DOHH2 (cell line): ENCODE measurements around the gene SPATA12.

ENCODE experiments used
- H3F3A ChIP-seq: fragments of 200-600 bp; sonication (generic), shearing (Covaris generic); 2 replicates; pipeline ENCODE4 v1.6.0; 2016; ENCODE audit warnings: antibody characterized with exemption, mild to moderate bottlenecking; ENCODE audit not compliant: control insufficient read depth, insufficient read depth
- H3K27ac ChIP-seq: fragments of 200-600 bp; sonication (generic); 2 replicates; pipeline ENCODE4 v1.5.1; 2014; ENCODE audit warnings: low read depth, mild to moderate bottlenecking, low read length, moderate library complexity
- H3K27me3 ChIP-seq: fragments of 200-600 bp; sonication (generic); 2 replicates; pipeline ENCODE4 v1.6.1; 2014; ENCODE audit warnings: mild to moderate bottlenecking, low read length, mixed read lengths; ENCODE audit not compliant: control insufficient read depth
- H3K36me3 ChIP-seq: fragments of 200-600 bp; sonication (generic); 2 replicates; pipeline ENCODE4 v1.6.1; 2014; ENCODE audit warnings: mild to moderate bottlenecking, low read length, moderate library complexity, mixed read lengths; ENCODE audit not compliant: control insufficient read depth
- H3K4me1 ChIP-seq: fragments of 200-600 bp; sonication (generic); 2 replicates; pipeline ENCODE4 v1.6.1; 2014; ENCODE audit warnings: mild to moderate bottlenecking, low read length, mixed read lengths; ENCODE audit not compliant: control insufficient read depth
- H3K4me2 ChIP-seq: fragments of 200-600 bp; sonication (generic); 2 replicates; pipeline ENCODE4 v1.6.0; 2014; ENCODE audit warnings: mild to moderate bottlenecking, low read length, moderate library complexity
- H3K4me3 ChIP-seq: fragments of 200-600 bp; sonication (generic); 2 replicates; pipeline ENCODE4 v1.5.1; 2014; ENCODE audit warnings: mild to moderate bottlenecking, low read length, mixed read lengths
- H3K79me2 ChIP-seq: fragments of 200-600 bp; sonication (generic); 2 replicates; pipeline ENCODE4 v1.6.1; 2014; ENCODE audit warnings: mild to moderate bottlenecking, low read length, mixed read lengths; ENCODE audit not compliant: control insufficient read depth
- H3K9me2 ChIP-seq: fragments of 200-600 bp; sonication (generic); replicated peaks from 2 replicates; pipeline ENCODE4 v1.6.1; 2014; ENCODE audit warnings: mild to moderate bottlenecking, low read length, mixed read lengths; ENCODE audit not compliant: control insufficient read depth
- H3K9me3 ChIP-seq: fragments of 200-600 bp; sonication (generic); 2 replicates; pipeline ENCODE4 v1.6.1; 2014; ENCODE audit warnings: antibody characterized with exemption, low read length, mixed read lengths; ENCODE audit not compliant: control insufficient read depth, insufficient read depth
- H4K20me1 ChIP-seq: fragments of 200-600 bp; sonication (generic); 2 replicates; pipeline ENCODE4 v1.6.0; 2014; ENCODE audit warnings: low read depth, mild to moderate bottlenecking, antibody characterized with exemption, low read length, moderate library complexity; ENCODE audit not compliant: control insufficient read depth, insufficient read depth
- EZH2phosphoT487 ChIP-seq: fragments of 200-600 bp; sonication (generic); IDR thresholded peaks from 2 replicates; pipeline ENCODE4 v1.6.1; 2017; ENCODE audit warnings: borderline replicate concordance, mild to moderate bottlenecking, antibody characterized with exemption, low read length, moderate library complexity, mixed read lengths
- TF ChIP-seq, protein P1 (sequence below): fragments of 200-600 bp; sonication (generic); IDR thresholded peaks from one replicate; pipeline ENCODE4 v1.5.1; 2014; ENCODE audit warnings: antibody characterized with exemption, mild to moderate bottlenecking, low read depth, low read length; ENCODE audit not compliant: poor library complexity, severe bottlenecking

Gene SPATA12

GRCh38 chr3:57052662-57053061, 7.8 kb upstream of the SPATA12 start:
- Histone ChIP-seq H3K4me2 (no peak overlapping the region), H3F3A (no peaks in the 10 kb centered on the region), H3K9me3 (no peaks in the 10 kb centered on the region), H4K20me1 (no peaks in the 10 kb centered on the region), H3K36me3 (no peaks in the 10 kb centered on the region), H3K27me3 (peaks cover 4% of the 10 kb centered on the region; the same call in 1 of the 2 replicates), H3K4me1 (peaks cover 12% of the 10 kb centered on the region), H3K27ac (no peak overlapping the region), H3K9me2 (no peaks in the 10 kb centered on the region), H3K79me2 (no peaks in the 10 kb centered on the region), H3K4me3 (no peak overlapping the region)
- no peak for TF ChIP-seq EZH2phosphoT487
- TF ChIP-seq, protein P1, sequence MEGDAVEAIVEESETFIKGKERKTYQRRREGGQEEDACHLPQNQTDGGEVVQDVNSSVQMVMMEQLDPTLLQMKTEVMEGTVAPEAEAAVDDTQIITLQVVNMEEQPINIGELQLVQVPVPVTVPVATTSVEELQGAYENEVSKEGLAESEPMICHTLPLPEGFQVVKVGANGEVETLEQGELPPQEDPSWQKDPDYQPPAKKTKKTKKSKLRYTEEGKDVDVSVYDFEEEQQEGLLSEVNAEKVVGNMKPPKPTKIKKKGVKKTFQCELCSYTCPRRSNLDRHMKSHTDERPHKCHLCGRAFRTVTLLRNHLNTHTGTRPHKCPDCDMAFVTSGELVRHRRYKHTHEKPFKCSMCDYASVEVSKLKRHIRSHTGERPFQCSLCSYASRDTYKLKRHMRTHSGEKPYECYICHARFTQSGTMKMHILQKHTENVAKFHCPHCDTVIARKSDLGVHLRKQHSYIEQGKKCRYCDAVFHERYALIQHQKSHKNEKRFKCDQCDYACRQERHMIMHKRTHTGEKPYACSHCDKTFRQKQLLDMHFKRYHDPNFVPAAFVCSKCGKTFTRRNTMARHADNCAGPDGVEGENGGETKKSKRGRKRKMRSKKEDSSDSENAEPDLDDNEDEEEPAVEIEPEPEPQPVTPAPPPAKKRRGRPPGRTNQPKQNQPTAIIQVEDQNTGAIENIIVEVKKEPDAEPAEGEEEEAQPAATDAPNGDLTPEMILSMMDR = no peak

DNA sequence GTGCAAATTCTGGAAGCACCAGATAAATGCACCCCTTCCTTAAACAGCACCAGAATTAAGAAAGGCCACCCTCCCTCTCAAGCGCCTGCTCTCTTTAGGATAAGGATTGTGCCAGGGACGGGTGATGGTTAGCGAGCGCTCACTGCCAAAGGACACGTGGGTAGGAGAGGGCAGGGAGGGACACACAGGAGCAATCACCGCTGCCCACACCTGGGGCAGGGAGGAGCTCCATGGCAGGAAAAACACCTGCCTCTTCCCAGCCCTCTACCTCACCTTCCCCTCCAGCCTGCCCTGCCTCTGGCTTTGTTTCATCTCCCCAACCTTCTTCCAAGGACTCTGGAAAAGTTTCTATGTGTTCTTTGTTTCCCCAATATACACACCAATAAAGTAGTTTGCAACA, 7.3 kb upstream of the SPATA12 start:
- TF ChIP-seq EZH2phosphoT487 = no peak
- TF ChIP-seq, protein P1 = no peak
- Histone ChIP-seq H3F3A (no peaks in the 10 kb centered on the region), H3K9me3 (no peaks in the 10 kb centered on the region), H3K4me3 (no peak overlapping the region), H3K9me2 (no peaks in the 10 kb centered on the region), H4K20me1 (no peaks in the 10 kb centered on the region), H3K27me3 (peaks cover 4% of the 10 kb centered on the region; the same call in 1 of the 2 replicates), H3K4me1 (peaks cover 9% of the 10 kb centered on the region), H3K27ac (no peak overlapping the region), H3K4me2 (no peak overlapping the region), H3K36me3 (no peaks in the 10 kb centered on the region), H3K79me2 (no peaks in the 10 kb centered on the region)

- Histone ChIP-seq H3K79me2 (no peaks in the 10 kb centered on the region), H3K4me1 (no peaks in the 10 kb centered on the region), H3K27me3 (no peaks in the 10 kb centered on the region), H3K4me2 (no peak overlapping the region), H3K36me3 (no peaks in the 10 kb centered on the region), H3K4me3 (no peak overlapping the region), H3K27ac (no peak overlapping the region), H3K9me3 (no peaks in the 10 kb centered on the region), H3F3A (no peaks in the 10 kb centered on the region), H4K20me1 (no peaks in the 10 kb centered on the region), H3K9me2 (no peaks in the 10 kb centered on the region)
- no peak for TF ChIP-seq EZH2phosphoT487
- TF ChIP-seq, protein P1 = no peak
Measured at GRCh38 chr3:57057351-57057750, 3.1 kb upstream of the SPATA12 start.

DNA sequence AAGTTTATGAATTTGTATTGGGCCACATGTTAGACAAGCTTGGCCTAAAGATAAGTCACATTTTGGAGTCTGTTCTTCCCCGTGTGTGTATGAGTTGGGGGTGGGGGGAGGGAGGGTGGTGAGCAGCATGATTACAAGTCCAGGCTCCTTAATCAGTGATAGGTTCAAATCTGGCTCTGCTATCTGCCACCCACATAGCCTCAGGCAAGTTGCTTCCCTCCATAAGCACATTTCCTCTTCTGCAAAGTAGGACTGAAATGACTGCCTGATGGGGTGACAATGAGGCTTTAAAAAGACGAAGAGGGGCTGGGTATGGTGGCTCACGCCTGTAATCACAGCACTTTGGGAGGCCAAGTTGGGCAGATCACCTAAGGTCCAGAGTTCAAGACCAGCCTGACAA, 1.1 kb upstream of the SPATA12 start:
- Histone ChIP-seq H3F3A (no peaks in the 10 kb centered on the region), H3K36me3 (no peaks in the 10 kb centered on the region), H3K9me3 (no peaks in the 10 kb centered on the region), H3K9me2 (no peaks in the 10 kb centered on the region), H3K4me1 (no peaks in the 10 kb centered on the region), H3K4me3 (no peak overlapping the region), H3K79me2 (no peaks in the 10 kb centered on the region), H3K27ac (no peak overlapping the region), H4K20me1 (no peaks in the 10 kb centered on the region), H3K27me3 (no peaks in the 10 kb centered on the region), H3K4me2 (no peak overlapping the region)
- TF ChIP-seq, protein P1 = no peak
- no peak for TF ChIP-seq EZH2phosphoT487
